HL-60 (cell line): ENCODE data around the gene CRTC3.

ENCODE experiments used
- DNase-seq, 2 experiments: peaks; one replicate each; pipeline ENCODE4 v3.0.0-alpha.2; 2010 to 2020; ENCODE audit warnings: low read depth in 1 of 2, low spot score in 1 of 2
- H3K27ac ChIP-seq: fragments of 250-450 bp; sonication (Bioruptor Pico); replicated peaks from 2 replicates; pipeline ENCODE4 v1.5.1; 2020; ENCODE audit warnings: mild to moderate bottlenecking, moderate library complexity
- H3K27me3 ChIP-seq: fragments of 250-450 bp; sonication (Bioruptor Pico); 2 replicates; pipeline ENCODE4 v1.5.1; 2021; ENCODE audit warnings: mild to moderate bottlenecking, moderate library complexity; ENCODE audit not compliant: insufficient read depth, poor library complexity, severe bottlenecking
- H3K4me3 ChIP-seq: replicated peaks from 2 replicates; pipeline ENCODE4 v1.5.1; 2011; ENCODE audit warnings: mild to moderate bottlenecking, control low read depth, low read length; ENCODE audit not compliant: insufficient read depth
- GABPA ChIP-seq: IDR thresholded peaks from 2 replicates; pipeline ENCODE4 v1.6.1; 2012; ENCODE audit warnings: low read depth
- POLR2AphosphoS5 ChIP-seq: IDR thresholded peaks from 2 replicates; pipeline ENCODE4 v1.6.1; 2012; ENCODE audit warnings: low read depth
- SPI1 ChIP-seq: IDR thresholded peaks from 2 replicates; pipeline ENCODE4 v1.6.1; 2012; ENCODE audit warnings: low read depth, mild to moderate bottlenecking, borderline replicate concordance
- TF ChIP-seq, protein P1 (sequence below): IDR thresholded peaks from 2 replicates; pipeline ENCODE4 v1.6.1; 2012; ENCODE audit warnings: low read depth; ENCODE audit not compliant: insufficient replicate concordance
- TF ChIP-seq, protein P2 (sequence below): IDR thresholded peaks from one replicate; pipeline ENCODE4 v1.5.1; 2011; ENCODE audit warnings: low read length, control low read depth, inconsistent platforms; ENCODE audit not compliant: insufficient read depth

Gene CRTC3

DNA sequence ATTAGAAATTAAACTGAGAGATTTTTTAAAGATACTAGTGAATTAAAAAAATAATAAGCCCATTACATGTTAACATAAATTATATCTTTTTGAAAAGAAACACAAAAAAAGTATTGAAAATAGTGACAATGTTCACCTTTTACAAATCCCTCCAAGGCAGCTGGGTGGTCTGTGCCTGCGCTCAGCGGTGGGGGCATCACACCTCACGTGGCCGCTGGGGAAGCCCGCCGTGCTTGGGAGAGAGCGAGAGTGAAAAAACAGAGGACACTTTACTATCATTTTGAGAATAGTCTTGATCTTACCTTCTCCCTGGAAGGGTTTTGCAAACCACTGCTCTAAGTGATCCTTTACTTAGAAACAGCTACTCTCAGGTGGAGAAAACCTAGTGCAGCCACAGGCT is 76.9 kb downstream of the CRTC3 start:
- no peak for DNase-seq
- no peaks in the 10 kb centered on the region for H3K27me3 ChIP-seq
- no peak for TF ChIP-seq SPI1
- TF ChIP-seq, protein P1, sequence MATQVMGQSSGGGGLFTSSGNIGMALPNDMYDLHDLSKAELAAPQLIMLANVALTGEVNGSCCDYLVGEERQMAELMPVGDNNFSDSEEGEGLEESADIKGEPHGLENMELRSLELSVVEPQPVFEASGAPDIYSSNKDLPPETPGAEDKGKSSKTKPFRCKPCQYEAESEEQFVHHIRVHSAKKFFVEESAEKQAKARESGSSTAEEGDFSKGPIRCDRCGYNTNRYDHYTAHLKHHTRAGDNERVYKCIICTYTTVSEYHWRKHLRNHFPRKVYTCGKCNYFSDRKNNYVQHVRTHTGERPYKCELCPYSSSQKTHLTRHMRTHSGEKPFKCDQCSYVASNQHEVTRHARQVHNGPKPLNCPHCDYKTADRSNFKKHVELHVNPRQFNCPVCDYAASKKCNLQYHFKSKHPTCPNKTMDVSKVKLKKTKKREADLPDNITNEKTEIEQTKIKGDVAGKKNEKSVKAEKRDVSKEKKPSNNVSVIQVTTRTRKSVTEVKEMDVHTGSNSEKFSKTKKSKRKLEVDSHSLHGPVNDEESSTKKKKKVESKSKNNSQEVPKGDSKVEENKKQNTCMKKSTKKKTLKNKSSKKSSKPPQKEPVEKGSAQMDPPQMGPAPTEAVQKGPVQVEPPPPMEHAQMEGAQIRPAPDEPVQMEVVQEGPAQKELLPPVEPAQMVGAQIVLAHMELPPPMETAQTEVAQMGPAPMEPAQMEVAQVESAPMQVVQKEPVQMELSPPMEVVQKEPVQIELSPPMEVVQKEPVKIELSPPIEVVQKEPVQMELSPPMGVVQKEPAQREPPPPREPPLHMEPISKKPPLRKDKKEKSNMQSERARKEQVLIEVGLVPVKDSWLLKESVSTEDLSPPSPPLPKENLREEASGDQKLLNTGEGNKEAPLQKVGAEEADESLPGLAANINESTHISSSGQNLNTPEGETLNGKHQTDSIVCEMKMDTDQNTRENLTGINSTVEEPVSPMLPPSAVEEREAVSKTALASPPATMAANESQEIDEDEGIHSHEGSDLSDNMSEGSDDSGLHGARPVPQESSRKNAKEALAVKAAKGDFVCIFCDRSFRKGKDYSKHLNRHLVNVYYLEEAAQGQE, result no peak
- TF ChIP-seq POLR2AphosphoS5, result no peak
- TF ChIP-seq GABPA, result no peak

DNA sequence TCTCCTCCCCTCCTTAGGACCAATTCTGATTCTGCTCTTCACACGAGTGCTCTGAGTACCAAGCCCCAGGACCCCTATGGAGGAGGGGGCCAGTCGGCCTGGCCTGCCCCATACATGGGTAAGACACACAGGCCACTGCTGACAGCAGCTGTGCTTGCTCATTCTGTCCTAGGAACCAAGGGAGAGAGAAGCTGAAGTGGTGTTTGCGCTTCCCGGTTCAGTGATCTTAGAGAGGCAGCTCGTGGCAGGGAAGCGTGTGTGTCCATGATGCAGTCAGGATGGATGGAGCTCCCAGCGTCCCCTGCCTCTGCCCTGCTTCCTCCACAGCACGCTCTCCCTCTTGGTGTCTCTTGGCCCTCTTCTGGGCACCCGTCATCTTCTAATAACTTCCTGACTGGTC is 77.6 kb downstream of the CRTC3 start:
- no peak overlapping the region for H3K4me3 ChIP-seq

More for the DNA sequence above, 76.9 kb downstream of the CRTC3 start:
- Histone ChIP-seq H3K27ac (no peak overlapping the region), H3K4me3 (no peak overlapping the region)

DNA sequence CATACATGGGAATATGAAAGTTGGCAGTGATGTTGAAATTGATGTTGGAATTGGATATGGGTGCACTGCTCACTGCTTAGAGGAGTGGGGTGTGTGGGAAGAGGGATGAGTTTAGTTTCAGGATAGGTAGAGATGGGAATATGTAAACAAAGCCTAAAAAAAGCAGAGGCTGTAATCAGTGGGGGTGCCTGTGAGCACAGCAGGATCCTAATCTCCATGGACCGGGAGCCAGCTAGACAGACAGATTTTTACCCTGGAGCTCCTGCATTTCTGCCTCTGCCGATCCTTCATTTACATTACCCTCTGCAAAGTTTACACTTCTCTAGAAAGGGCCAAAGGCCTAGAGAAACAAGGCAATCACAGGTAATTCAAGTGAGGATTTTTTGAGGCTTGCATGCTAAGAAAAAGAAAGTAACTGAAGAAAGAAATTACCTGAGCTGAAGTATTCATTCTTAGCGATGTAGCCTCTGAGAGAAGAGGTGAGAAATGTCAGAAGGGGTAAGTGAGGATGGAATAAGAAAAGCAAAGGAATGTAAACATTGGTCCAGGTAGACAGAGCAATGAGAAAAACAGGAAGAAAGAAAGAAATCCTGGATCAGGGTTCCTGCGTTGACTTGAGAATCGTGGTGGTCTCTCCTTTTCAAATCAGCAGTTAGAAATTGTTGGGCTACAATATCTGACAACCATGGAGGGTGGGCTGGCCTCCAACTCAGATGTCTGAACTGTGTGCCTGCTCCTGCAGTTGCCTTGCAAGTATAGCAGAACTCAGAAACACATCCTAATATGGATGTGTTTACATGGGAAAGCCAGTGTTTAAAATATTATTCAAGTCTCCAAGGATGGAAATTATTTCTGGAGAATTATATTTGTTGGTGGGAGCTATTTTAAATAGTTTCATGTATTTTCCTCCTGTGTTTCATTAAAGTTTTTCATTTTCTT is 79.8 kb downstream of the CRTC3 start:
- Histone ChIP-seq H3K27ac (no peak overlapping the region), H3K27me3 (no peaks in the 10 kb centered on the region), H3K4me3 (no peak overlapping the region)
- TF ChIP-seq POLR2AphosphoS5, result no peak
- TF ChIP-seq SPI1, result no peak
- no peak for TF ChIP-seq GABPA
- TF ChIP-seq, protein P2, sequence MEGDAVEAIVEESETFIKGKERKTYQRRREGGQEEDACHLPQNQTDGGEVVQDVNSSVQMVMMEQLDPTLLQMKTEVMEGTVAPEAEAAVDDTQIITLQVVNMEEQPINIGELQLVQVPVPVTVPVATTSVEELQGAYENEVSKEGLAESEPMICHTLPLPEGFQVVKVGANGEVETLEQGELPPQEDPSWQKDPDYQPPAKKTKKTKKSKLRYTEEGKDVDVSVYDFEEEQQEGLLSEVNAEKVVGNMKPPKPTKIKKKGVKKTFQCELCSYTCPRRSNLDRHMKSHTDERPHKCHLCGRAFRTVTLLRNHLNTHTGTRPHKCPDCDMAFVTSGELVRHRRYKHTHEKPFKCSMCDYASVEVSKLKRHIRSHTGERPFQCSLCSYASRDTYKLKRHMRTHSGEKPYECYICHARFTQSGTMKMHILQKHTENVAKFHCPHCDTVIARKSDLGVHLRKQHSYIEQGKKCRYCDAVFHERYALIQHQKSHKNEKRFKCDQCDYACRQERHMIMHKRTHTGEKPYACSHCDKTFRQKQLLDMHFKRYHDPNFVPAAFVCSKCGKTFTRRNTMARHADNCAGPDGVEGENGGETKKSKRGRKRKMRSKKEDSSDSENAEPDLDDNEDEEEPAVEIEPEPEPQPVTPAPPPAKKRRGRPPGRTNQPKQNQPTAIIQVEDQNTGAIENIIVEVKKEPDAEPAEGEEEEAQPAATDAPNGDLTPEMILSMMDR, result no peak
- TF ChIP-seq, protein P1, result no peak
- no peak for DNase-seq

More for the DNA sequence above, 77.6 kb downstream of the CRTC3 start:
- DNase-seq, result no peak
- TF ChIP-seq, protein P1, result no peak
- TF ChIP-seq POLR2AphosphoS5, result no peak
- TF ChIP-seq, protein P2, result no peak
- TF ChIP-seq SPI1, result no peak
- TF ChIP-seq GABPA, result no peak
- Histone ChIP-seq H3K27me3 (no peaks in the 10 kb centered on the region), H3K27ac (no peak overlapping the region)
